GM21423 (cell line): Measurements from ENCODE around the gene LCE2A.
"Not testable (repeated sequence)": the region's sequence is repeated elsewhere in the genome, so short reads cannot be mapped to it uniquely, and the experiment has no call there.

Experiments
- ATAC-seq: cut with Tn5 transposase; IDR thresholded peaks from one replicate; pipeline ENCODE4 v1.9.1; 2021; ENCODE audit warnings: mild to moderate bottlenecking, moderate library complexity; ENCODE audit not compliant: unreplicated experiment

The LCE2A gene, protein sequence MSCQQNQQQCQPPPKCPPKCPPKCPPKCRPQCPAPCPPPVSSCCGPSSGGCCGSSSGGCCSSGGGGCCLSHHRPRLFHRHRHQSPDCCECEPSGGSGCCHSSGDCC

DNA sequence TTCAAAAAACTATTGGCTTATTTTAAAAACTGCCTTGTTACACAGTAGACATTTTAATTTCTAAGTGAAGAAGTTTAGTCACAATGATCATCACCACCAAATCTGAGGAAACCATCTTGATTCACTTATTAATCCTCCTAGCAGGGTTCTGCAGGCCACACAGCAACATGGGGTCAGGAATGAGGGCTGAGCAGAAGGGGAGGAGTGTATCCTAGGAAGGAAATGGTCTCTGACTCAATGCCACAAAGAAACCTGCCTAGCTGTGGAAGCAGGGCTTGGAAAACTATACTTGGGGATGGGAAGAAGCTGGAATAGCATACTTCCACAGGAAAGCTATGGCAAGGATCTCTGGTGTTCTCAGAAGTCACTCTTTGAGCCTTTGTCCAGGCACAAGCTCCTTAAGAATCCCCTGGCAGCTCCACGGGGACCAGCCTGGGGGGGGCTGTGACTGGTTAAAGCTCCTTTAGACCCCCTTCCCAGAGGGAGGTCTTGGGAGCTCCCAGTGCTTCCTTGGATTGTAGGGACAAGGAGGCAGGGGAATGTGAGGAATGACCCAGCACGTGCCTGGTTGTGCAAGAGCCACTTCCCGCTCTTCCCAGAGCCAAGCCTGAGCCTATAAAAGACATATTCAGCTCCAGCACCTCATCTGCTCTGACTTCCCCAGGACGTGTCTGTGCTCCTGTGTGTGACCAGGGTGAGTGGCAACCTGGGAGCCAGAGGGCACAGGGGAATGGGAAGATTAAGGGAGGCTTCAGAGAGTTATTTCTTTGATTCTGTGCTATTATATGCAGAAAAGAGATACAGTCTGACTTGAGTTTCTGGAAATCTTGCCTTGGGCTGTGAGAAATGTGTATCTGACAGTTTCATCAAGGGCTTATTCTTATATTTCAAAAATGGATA, at the start of gene LCE2A:
Gene LCE2A (plus strand): TSS at position 645 of the 900 bp plus-strand sequence. CDS start 557 bp downstream, outside the sequence.
- no peak for ATAC-seq

DNA sequence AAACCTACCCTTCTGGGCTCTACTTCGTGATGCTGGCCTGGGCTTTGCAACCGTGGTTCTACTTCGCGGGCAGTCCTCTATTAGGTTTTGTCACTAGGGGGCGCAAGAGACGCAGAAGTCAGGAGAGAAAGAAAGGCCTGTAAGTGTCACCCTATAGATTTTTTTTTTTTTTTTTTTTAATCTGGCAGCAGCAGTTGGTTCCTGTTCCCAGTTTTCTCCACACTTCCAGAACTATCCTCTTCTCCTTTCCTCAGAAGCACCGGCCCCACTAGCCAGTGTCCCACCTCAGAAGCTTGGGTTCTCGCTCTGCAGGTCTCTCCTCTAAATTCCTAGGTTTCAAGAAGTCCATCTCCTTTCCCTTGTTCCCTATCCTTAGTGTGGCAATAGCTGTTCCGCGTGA, 44.0 kb upstream of the LCE2A start:
- ATAC-seq: no peak

DNA sequence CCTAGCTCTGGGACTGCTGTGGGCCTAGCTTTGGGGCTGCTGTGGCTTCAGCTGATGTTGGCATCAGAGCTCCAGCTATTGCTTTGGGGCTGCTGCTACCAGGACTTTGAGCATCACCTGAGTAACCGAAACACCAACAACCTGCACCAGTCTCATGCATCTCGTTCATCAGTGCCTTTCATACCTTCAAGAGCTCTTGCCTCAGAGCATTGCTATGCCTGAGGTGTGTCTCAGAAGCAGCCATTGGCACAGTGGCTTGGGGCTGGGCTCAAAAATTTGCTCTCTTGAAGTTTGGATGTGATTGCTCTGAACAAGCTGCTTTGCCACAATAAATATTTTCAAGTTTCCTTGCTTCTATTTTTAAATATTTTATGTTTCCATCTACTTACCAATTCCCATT, 41.7 kb upstream of the LCE2A start:
- ATAC-seq: no peak

DNA sequence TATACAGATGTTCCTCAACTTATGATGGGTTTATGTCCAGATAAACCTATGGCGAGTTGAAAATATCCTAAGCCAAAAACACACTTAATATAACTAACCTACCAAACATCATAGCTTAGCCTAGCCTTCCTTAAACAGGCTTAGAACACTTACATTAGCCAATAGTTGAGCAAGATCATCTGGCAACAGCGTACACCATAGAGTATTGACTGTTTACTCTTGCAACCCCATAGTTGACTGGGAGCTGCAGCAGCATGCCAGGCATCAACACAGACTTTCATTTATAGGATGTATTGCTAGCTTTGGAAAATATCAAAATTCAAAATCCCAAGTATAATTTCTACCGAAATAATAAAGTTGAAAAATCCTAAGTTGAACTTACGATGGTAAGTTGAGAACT, 40.5 kb upstream of the LCE2A start:
- ATAC-seq: no peak

DNA sequence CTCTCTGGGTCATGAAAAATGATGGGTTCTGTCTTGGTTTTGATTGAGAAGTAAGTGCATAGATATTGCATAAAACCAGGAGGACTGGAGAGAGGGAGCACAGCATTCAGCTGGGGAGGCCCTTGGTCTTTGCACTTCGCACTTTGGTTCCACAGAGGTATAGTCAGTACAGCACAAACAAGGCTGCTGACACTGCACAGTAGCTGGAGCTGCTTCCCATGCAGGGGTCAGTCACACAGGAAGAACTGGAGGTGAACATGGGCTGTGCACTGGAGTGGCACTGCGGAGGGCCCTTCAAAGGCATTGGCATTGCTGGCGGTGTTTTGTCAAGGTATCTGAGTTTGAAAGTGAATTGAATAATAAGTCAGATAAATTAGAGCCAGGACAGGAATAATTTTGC, 39.5 kb upstream of the LCE2A start:
- ATAC-seq: no peak

DNA sequence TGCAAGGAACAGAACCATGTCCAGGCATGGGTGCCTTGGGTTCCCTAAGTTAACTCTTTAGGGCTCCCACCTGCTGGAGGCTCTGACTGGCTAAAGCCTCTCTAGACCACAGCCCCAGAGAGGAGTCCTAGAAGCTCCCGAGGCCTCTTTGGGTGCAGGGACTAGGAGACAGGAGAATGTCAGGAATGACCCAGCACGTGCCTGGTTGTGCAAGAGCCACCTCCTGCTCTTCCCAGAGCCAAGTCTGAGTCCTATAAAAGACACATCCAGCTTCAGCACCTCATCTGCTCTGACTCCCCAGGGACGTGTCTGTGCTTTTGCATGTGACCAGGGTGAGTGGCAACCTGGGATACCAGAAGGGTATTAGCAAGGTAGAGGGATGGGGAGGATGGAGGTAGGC, 35.0 kb upstream of the LCE2A start, which contains the start of gene LCE2D:
Gene LCE2D (plus strand): TSS at position 283 of the 400 bp plus-strand sequence. CDS start 726 bp downstream, outside the sequence.
- no peak for ATAC-seq

DNA sequence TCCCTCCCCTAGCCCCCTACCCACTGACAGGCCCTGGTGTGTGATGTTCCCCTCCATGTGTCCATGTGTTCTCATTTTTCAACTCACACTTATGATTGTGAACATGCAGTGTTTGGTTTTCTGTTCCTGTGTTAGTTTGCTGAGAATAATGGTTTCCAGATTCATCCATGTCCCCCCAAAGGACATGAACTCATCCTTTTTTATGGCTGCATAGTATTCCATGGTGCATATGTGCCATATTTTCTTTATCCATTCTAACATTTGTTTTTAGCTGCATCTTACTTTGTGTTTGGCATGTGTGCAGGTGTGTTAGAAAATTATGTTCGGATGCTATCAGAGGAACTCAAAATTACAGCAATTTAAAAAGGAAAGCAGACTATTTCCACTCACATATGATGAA, 32.0 kb upstream of the LCE2A start:
- not testable (repeated sequence) for ATAC-seq

DNA sequence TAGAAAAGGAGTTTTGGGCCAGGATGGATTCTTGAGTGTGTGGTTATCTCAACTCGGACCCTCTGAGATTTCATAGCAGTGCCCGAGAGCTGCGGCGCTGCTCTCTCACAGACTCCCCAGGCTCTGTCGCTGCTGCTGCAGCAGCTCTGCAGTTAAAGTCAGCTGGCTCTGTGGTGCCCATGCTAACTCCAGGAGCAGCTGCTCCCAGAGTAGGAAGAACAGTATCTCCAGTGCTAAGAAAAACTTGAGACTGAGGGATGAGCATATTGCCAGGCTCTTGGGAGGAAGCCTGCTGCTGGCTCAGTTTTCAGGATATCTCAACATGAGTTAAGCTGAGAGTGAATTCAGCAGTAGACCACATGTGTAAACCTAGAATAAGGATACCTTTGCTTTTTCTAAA, 30.5 kb upstream of the LCE2A start:
- ATAC-seq: no peak

DNA sequence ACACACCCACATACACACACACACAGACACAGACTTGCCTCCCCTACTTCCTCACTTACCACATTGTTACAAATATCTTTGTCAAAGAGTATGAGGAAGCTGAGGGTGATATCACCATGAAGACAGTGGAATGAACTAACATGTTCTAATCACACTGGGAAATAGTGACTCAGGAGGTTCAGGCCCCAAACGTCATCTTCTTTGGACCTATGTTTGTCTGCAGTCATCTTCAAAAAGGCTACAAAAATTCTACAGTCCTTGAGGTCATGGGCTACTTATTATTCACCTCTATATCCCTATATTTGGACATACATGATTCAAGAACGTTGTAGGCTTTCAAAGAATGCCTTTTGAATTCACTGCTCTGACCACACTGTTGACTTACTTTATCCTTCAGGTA, 25.1 kb upstream of the LCE2A start:
- ATAC-seq: no peak

DNA sequence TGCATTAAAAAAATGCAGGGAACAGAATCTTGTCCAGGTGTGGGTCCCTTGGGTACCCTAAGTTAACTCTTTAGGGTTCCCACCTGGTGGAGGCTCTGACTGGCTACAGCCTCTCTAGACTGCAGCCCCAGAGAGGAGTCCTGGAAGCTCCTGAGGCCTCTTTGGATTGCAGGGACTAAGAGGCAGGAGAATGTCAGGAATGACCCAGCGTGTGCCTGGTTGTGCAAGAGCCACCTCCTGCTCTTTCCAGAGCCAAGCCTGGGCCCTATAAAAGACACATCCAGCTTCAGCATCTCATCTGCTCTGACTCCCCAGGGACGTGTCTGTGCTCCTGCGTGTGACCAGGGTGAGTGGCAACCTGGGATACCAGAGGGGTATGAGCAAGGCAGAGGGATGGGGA, 23.2 kb upstream of the LCE2A start, which contains the start of gene LCE2C:
Gene LCE2C (plus strand): TSS at position 297 of the 400 bp plus-strand sequence. CDS start 737 bp downstream, outside the sequence.
- ATAC-seq: not testable (repeated sequence)

DNA sequence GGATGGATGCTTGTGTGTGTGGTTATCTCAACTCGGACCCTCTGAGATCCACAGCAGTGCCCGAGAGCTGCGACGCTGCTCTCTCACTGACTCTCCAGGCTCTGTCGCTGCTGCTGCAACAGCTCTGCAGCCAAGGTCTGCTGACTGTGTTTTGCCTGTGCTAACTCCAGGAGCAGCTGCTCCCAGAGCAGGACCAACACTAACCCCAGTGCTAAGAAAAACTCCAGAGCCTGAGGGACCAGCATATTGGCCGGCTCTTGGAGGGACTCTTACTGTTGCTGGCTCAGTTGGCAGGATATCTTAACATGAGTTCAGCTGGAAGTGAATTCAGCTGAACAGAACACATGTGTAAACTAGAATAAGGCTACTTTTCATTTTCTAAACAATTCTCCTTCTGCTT, 18.7 kb upstream of the LCE2A start:
- no peak for ATAC-seq

DNA sequence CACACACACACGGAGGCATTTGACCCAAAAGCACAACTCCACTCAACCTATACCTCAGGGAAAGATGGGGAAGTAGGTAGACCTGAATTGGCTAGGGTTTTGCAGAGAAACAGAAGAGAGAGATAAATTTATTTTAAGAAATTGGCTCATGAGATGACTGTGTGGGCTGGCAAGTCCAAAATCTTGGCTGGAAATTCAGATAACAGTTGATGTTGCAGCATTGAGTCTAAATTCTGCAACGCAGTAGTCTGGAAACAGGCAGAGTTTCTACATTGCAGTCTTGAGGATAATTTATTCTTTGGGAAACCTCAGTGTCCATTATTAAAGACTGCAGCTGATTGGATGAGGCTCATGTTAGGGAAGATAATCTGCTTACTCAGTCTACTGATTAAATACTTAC, 16.5 kb upstream of the LCE2A start:
- no peak for ATAC-seq

DNA sequence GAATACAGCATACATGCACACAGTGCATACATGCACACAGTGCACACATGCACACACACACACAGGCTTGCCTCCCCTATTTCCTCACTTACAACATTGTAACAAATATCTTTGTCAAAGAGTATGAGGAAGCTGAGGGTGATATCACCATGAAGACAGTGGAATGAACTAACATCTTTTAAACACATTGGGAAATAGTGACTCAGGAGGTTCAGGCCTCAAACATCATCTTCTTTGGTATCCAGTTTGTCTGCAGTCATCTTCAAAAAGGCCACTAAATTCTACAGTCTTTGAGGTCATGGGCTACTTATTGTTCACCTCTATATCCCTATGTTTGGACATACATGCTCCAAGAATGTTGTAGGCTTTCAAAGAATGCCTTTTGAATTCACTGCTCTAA, 14.3 kb upstream of the LCE2A start:
- ATAC-seq: no peak

DNA sequence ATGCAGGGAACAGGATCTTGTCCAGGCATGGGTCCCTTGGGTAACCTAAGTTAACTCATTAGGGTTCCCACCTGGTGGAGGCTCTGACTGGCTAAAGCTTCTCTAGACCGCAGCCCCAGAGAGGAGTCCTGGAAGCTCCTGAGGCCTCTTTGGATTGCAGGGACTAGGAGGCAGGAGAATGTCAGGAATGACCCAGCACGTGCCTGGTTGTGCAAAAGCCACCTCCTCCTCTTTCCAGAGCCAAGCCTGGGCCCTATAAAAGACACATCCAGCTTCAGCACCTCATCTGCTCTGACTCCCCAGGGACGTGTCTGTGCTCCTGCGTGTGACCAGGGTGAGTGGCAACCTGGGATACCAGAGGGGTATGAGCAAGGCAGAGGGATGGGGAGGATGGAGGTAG, 12.3 kb upstream of the LCE2A start, which contains the start of gene LCE2B:
Gene LCE2B (plus strand): TSS at position 301 of the 400 bp plus-strand sequence. CDS start 721 bp downstream, outside the sequence.
- not testable (repeated sequence) for ATAC-seq

DNA sequence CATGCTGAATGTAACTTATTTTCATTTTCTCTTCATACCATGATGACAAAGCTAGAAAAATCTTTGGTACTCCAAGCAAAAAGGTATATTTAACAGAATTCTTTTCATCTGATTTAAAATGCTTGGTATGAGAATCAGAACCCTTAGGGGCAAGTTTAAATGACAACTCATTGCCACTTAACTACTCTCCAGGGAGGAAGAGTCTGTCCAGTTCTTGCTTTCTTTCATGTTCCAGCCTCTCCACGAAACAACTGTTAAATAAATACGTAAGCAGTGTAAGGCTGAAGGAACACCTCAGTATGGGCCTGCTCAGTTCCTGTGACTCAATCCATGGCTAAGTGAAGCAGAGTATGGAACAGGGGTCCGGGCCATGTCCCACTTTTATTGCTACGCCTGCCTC, 1.6 kb downstream of the LCE2A start:
- ATAC-seq: no peak

DNA sequence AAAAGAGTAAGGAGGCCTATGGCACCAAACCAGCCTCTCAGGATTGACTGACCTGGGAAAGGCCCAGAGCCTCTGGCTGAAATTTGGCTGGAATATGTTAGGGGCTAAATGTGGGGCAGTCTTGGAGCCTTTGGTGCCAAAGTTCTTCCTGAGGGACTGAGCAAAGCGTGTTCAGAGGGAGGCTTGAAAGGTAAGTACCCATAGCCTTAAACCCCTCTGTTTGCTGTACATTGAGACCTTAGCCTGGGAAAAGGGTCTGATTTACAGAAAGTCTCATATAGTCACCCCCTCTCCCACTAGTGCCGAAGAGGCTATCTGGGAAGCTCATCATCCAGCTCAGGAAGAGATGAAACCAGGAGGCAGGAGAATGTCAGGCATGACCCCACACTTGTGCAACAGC, 9.7 kb downstream of the LCE2A start, which contains the start of gene LCE4A:
Gene LCE4A (plus strand): TSS at position 301 of the 400 bp plus-strand sequence. CDS start 916 bp downstream, outside the sequence.
- ATAC-seq: no peak

DNA sequence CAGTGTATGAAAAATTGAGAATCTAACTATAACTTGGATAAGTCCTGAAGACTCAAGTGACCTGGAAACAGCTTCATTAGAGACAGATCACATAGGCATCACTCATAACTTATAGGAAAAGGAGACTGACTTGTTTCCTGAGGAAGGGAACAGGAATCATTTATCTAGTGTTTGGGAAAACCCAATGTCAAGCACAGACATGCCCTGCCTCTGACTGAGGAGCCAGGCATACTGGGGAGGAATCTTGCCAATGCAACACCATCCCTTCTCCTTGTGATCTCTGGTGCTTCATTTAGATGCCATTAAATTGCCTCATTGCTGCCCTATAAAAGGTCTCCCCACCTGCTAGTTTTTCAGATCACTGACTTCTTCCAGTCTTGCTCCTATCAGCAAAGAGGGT, 20.1 kb downstream of the LCE2A start:
- no peak for ATAC-seq

DNA sequence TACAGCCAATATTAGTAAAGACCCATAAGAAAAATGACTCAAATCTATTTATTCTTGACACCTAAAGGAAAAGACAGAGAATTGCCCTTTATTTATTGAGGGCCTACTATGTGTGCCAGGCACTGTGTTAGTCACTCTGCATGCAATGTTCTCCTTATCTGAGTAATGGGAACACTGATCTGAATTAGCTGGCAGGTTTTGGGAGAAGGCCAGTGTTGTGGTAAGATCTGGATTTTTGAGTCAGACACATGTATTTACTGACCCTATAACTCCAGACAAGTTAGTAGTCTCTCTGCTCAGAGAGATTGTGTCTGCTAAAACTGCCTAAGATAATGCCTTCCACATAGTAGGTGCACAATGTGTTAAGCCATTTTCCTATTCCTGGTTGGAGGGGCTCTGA, 27.1 kb downstream of the LCE2A start:
- no peak for ATAC-seq

DNA sequence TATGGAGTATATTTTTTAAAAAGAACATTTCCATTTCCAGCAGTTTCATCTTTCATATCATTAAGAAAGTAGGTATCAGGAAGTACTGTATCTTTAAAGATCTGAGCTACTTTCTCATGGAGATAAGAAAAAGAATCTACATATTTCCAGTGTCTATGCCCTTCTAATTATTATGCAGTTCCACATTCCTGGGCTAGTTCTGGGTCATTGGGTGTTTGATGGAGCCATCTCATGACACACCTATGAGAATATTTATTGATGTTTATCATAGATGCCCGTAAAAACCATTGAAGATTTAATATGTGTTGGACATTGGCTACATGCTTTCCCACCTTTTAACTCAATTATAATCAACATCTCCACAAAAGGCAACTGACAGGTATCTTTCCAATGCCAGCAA, 30.8 kb downstream of the LCE2A start:
- no peak for ATAC-seq

DNA sequence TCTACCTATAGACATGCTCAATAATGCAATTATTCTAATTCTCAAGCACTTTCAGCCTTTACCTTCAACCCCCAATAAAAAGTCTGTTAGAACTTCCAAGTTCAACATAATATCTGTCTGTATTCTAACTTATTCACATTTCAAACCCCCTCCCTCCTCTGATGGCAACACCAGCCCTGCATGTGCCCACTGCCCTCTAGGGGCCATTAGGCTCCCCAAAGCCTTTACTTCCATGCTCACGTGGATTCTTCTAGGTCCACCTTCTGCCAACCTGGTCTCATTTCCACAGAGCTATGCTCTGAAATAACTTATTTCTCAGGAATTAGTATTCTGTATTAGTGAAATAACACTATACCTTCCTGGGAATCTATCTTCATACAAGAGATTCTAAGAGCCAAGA, 37.5 kb downstream of the LCE2A start:
- ATAC-seq: no peak

DNA sequence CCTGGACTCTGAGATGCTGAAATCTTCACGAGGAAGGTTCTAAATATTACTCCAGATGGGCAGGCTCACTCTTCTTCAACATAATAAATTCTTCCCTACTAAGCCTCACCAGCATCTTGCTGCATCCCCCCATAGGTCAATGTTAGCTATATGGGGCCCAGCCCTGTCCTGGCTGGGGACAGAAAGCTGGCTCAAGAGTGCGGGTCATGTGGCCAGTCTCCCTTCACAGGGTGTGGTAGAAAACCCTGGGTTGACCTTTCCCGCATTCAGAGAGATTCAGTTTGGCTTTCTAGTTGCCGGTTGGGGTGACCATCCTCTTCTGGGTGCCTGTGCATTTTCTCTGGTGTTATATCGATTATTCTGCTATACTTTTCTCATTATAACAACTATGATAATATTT, 39.9 kb downstream of the LCE2A start:
- no peak for ATAC-seq

DNA sequence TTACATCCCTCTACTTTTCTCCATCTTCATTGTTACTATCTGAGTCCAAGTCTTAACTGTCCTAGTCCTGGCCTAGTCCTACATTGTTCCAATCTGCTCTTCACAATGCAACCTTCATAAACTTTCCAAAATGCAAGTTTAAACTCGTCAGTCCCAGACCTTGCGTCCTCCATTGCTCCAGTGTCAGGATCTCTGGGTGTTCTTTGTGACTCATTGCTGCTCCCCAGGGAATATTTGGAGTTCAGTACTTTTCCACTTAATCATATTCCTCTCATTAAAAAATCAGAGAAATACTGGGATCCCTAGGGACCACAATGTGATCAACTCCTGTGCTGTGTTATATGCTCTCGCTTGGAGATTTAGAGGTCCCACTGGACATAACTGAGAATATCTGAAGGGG, 41.7 kb downstream of the LCE2A start:
- no peak for ATAC-seq
